Ovary (tissue), 9 donors: ENCODE data around the gene LEMD2. TPM values are rescaled to one million over a fixed set of nuclear protein-coding genes. Genes with fewer than 3 reads are reported as not detected.

Source experiments
- DNase-seq, 5 donors: peaks; one replicate each; pipeline ENCODE4 v3.0.0-alpha.2; 2019 to 2020
- H3K27ac ChIP-seq, 2 donors: fragments of 200-600 bp; one replicate each; pipeline versions ENCODE4 v1.5.1 to v1.8.0; 2019 to 2022
- H3K27me3 ChIP-seq: fragments of 200-600 bp; one replicate; pipeline ENCODE4 v1.8.0; 2022
- H3K36me3 ChIP-seq: fragments of 200-600 bp; sonication (generic); one replicate; pipeline ENCODE4 v1.5.1; 2019
- H3K4me1 ChIP-seq: one replicate; pipeline ENCODE4 v1.8.1; 2013; ENCODE audit warnings: mild to moderate bottlenecking, moderate library complexity; ENCODE audit not compliant: insufficient read depth
- H3K4me3 ChIP-seq: fragments of 200-600 bp; sonication (generic); one replicate; pipeline ENCODE4 v1.5.1; 2017
- H3K9me3 ChIP-seq, 2 donors: fragments of 200-600 bp in 1 of 2; sonication (generic) in 1 of 2; one replicate each; pipeline versions ENCODE4 v1.5.1 to v1.8.1; 2013 to 2019; ENCODE audit warnings: mild to moderate bottlenecking in 1 of 2, moderate library complexity in 1 of 2
- CTCF ChIP-seq, 3 donors: fragments of 450-650 bp in 2 of 3; fragments of 200-600 bp in 1 of 3; IDR thresholded peaks; one replicate each; pipeline versions ENCODE4 v1.5.1 to v1.8.0; 2016 to 2022; ENCODE audit warnings: antibody characterized with exemption in 3 of 3, mild to moderate bottlenecking in 1 of 3
- EP300 ChIP-seq: sonication (generic); formaldehyde crosslinking; IDR thresholded peaks from one replicate; pipeline ENCODE4 v1.6.1; 2017; ENCODE audit warnings: antibody characterized with exemption
- POLR2A ChIP-seq: fragments of 450-650 bp; IDR thresholded peaks from one replicate; pipeline ENCODE4 v1.6.1; 2017; ENCODE audit warnings: antibody characterized with exemption, mild to moderate bottlenecking, moderate library complexity
- WGBS, 3 donors: extraction: QIAGEN DNeasy Blood & Tissue Kit in 1 of 3; methylation state at CpG; one replicate each; pipeline versions ENCODE4 v1.1.5 to v1.1.7; 2013 to 2017; 5-methylcytosine and 5-hydroxymethylcytosine counted together
- intact Hi-C, 4 donors: fragments of 100-400 bp; cut with DNase I; formaldehyde crosslinking; loops; one replicate each; pipeline versions ENCODE4 v1.11.0 to v1.15.1; 2022 to 2023
- polyA plus RNA-seq, 2 donors: library from polyadenylated mRNA; stranded (reverse); fragments of 200-250 nt in 1 of 2; fragments of 350-450 nt in 1 of 2; fragmentation: Illumina TruSeq in 1 of 2; extraction: RNeasy Lipid Tissue Mini Kit (QIAGEN cat#74804) in 1 of 2; gene quantifications; one replicate each; pipeline ENCODE4 v1.2.3, GENCODE V29; 2013 to 2014
- total RNA-seq, 7 donors: library from RNA; depleted of rRNA in 2 of 7; stranded (reverse); fragments of >200 nt in 2 of 7; fragmentation: NEBNext Ultra II Directional in 3 of 7; extraction: Animal tissue kit (Norgen Biotek cat#: 25700) in 3 of 7; gene quantifications; one replicate each; pipeline versions ENCODE4 v1.1.0 to v1.2.4, GENCODE V29; 2016 to 2023
- donor health status: DM: no; HTN: no; CAD: no; lungs with moderate emphysema.
- donor health status: DM: no; HTN: no; CAD: no.
- donor health status: Bipolar disorder and iron deficiency.
- donor health status: DM: yes; HTN: yes; CAD: no.
- donor health status: DM: no; HTN: no; CAD: no.
- donor health status: DM: yes; HTN: yes; CAD: no.

The LEMD2 gene
- total and polyA plus RNA-seq, 9 donors = 41.7 to 66.8 (median 56.7) TPM

GRCh38 chr6:33777398-33778388 lies 11.2 kb downstream of the LEMD2 start:
- WGBS, 3 donors = 83 to 85% (median 84%) methylated on average over 25 of the region's 25 CpGs
- H3K27ac ChIP-seq = no peak overlapping the region
- H3K4me1 ChIP-seq = no peaks in the 10 kb centered on the region
- no peaks in the 10 kb centered on the region for H3K27me3 ChIP-seq
- H3K36me3 ChIP-seq = no peaks in the 10 kb centered on the region
- H3K9me3 ChIP-seq = no peaks in the 10 kb centered on the region
- intact Hi-C loops = loop anchor here in 1 of 4 donors (10.0 kb wide), 1 partner anchor 377 kb away; no protein-coding TSS in a partner anchor
- no peak overlapping the region for H3K4me3 ChIP-seq
- TF ChIP-seq POLR2A (no peak), CTCF (IDR thresholded peaks at IDR 0.05) (no peak), EP300 (no peak)
- no peak for DNase-seq

GRCh38 chr6:33776764-33777163 lies 12.2 kb downstream of the LEMD2 start:
- intact Hi-C loops = loop anchor here in 1 of 4 donors (10.0 kb wide), 1 partner anchor 378 kb away; no protein-coding TSS in a partner anchor
- H3K27ac ChIP-seq = no peak overlapping the region
- DNase-seq = no peak
- 88 to 90% (median 88%) methylated on average over 13 of the region's 13 CpGs for WGBS, 3 donors
- H3K9me3 ChIP-seq = no peaks in the 10 kb centered on the region
- no peaks in the 10 kb centered on the region for H3K36me3 ChIP-seq
- no peak overlapping the region for H3K4me3 ChIP-seq
- no peaks in the 10 kb centered on the region for H3K27me3 ChIP-seq
- peaks cover 7% of the 10 kb centered on the region for H3K4me1 ChIP-seq
- TF ChIP-seq EP300 (no peak), CTCF (IDR thresholded peaks at IDR 0.05) (no peak), POLR2A (no peak)

DNA sequence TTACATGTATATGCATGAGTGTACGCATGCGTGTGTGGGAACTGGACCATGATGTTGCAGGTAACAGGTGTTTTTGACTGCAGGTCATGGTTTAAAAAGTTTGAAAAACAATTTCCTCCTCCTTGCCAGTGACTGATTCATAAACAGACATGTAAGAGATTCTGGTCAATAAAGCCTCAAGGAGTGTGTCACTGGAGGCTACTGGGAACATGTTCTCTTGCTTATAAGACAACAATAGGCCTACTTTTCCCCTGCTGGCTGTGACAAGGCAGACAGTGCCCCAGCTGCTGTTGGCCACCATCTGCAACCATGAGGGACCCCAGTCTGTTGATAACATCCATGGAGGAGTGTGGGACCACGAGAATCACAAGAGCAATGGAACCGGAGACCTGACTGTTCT lies 12.7 kb downstream of the LEMD2 start:
- Histone ChIP-seq H3K9me3 (no peaks in the 10 kb centered on the region), H3K4me3 (no peak overlapping the region), H3K27ac (no peak overlapping the region), H3K36me3 (no peaks in the 10 kb centered on the region), H3K27me3 (no peaks in the 10 kb centered on the region), H3K4me1 (peaks cover 8% of the 10 kb centered on the region)
- intact Hi-C loops = loop anchor here in 1 of 4 donors (10.0 kb wide), 1 partner anchor 379 kb away; no protein-coding TSS in a partner anchor
- 87 to 89% (median 87%) methylated on average over 4 of the region's 4 CpGs for WGBS, 3 donors
- TF ChIP-seq CTCF (IDR thresholded peaks at IDR 0.05) = no peak
- no peak for TF ChIP-seq POLR2A
- TF ChIP-seq EP300 = no peak
- no peak for DNase-seq

DNA sequence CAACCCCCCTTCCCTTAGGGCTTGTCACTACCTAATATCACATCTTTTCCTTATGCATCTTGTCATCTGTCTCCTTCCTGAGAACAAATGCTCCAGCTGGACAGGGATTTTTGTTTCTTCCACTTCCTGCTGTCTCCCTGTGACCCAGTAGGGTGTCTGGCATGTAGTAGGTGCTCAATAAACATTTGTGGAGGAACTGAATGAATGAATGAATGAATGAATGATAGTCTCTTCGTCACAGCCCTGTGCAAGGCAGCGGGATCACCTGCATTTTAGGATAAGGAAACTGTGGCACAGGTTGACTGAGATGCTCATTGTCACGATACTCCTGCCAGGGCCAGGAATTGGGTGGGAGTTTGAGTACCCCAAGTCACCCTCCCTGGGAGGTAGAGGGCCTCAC lies 14.2 kb downstream of the LEMD2 start:
- DNase-seq = no peak
- no peak overlapping the region for H3K4me3 ChIP-seq
- TF ChIP-seq CTCF (IDR thresholded peaks at IDR 0.05) (no peak), EP300 (no peak), POLR2A (no peak)
- H3K4me1 ChIP-seq = peaks cover 16% of the 10 kb centered on the region
- H3K27ac ChIP-seq = no peak overlapping the region
- 97 to 99% (median 98%) methylated on average over 3 of the region's 3 CpGs for WGBS, 3 donors
- no peaks in the 10 kb centered on the region for H3K9me3 ChIP-seq
- no peaks in the 10 kb centered on the region for H3K27me3 ChIP-seq
- no peaks in the 10 kb centered on the region for H3K36me3 ChIP-seq
- intact Hi-C loops = loop anchor here in 1 of 4 donors (10.0 kb wide), 1 partner anchor 380 kb away; no protein-coding TSS in a partner anchor
